Upper lobe of left lung (tissue), 4 donors: ENCODE data around the gene MFSD6.

ENCODE experiments used
- CTCF ChIP-seq, 6 experiments: fragments of 450-650 bp in 4 of 6; fragments of 200-600 bp in 2 of 6; sonication (generic) in 2 of 6; IDR thresholded peaks; one replicate each; pipeline ENCODE4 v1.5.1; 2016 to 2019; ENCODE audit warnings: antibody characterized with exemption in 6 of 6
- EP300 ChIP-seq, 4 donors: sonication (generic); formaldehyde crosslinking; IDR thresholded peaks; one replicate each; pipeline ENCODE4 v1.5.1; 2017; ENCODE audit warnings: antibody characterized with exemption in 4 of 4, control low read depth in 2 of 4
- POLR2A ChIP-seq, 4 donors: fragments of 450-650 bp; IDR thresholded peaks; one replicate each; pipeline ENCODE4 v1.5.1; 2016 to 2017; ENCODE audit warnings: antibody characterized with exemption in 4 of 4, mild to moderate bottlenecking in 2 of 4
- POLR2AphosphoS5 ChIP-seq, 2 donors: sonication (generic); formaldehyde crosslinking; IDR thresholded peaks; one replicate each; pipeline ENCODE4 v1.5.1; 2017; ENCODE audit warnings: antibody characterized with exemption in 2 of 2

GRCh38 chr2:190512539-190513095 is 104.5 kb downstream of the MFSD6 start:
- TF ChIP-seq POLR2A (IDR thresholded peaks at IDR 0.05) (no peak), CTCF (IDR thresholded peaks at IDR 0.05) (no peak), EP300 (IDR thresholded peaks at IDR 0.05) (no peak), POLR2AphosphoS5 (IDR thresholded peaks at IDR 0.05) (no peak)
